Smooth muscle cell of the umbilical artery (primary cell): ENCODE results near the gene STOML2. TPM values are rescaled to one million over a fixed set of nuclear protein-coding genes. Genes with fewer than 3 reads are reported as not detected.

Source experiments
- total RNA-seq: library from RNA; depleted of rRNA; stranded (reverse); fragments of >200 nt; gene quantifications from 2 replicates; pipeline ENCODE4 v1.2.3, GENCODE V29; 2014

Gene STOML2
- 109 and 124 TPM in 2 replicates for total RNA-seq

GRCh38 chr9:35102769-35103659, at the start of gene STOML2:
Gene STOML2 (minus strand): TSS chr9:35103131. CDS start chr9:35103094, 37 bp downstream.

GRCh38 chr9:35115680-35116538, 13.0 kb upstream of the STOML2 start, which contains the start of gene ATOSB:
Gene ATOSB (minus strand): TSS chr9:35115862. CDS start chr9:35108274, 7,588 bp downstream.

GRCh38 chr9:35096035-35096849, 6.7 kb downstream of the STOML2 start, which contains the start of gene PIGO:
Gene PIGO (minus strand): TSS chr9:35096591. CDS start chr9:35095565, 1,026 bp downstream.

GRCh38 chr9:35079426-35080341, 23.2 kb downstream of the STOML2 start, which contains the start of gene FANCG:
Gene FANCG (minus strand): TSS chr9:35079942. CDS start chr9:35079524, 418 bp downstream.

DNA sequence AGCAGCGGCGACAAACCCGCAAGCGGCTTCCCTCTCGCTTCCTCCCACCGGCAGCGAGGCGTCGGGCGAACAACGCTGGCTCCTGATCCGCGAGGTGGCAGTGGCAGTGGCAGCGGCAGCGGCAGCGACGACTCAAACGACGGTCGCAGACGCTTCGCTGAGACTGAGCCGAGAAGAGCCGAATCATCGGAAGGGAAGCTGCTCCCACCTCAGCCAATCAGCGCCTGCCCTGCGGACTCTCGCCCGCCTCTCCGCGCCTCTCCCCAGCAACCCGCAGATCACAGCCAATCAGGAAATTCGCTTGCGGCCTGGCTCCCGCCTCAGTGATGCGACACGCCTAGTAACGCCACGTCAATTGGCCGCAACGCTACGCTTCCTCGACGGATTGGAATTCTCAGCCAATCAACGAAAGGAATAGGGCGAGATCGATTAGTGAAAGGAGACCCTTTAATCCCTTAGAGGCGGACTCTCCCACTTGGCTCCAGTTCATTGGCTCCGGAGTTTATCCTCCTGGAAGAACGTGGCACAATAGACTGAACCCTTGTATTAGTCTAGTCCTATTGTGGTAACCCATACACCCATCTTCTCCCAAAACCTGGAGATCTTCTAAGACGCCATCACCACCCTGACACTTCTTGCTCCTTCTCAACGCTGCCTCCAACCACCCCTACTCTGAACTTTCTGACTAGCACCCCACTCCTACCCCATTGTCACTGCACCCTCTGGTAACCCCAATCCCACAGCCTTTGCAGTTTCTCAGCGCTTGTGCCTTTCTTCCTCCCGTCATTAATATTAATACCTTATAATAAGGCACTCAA, 30.3 kb downstream of the STOML2 start, which contains the start of gene VCP:
VCP (minus strand) TSS at position 165 of the 818 bp plus-strand sequence. CDS start 272 bp downstream, outside the sequence.

Other genes with a start within 250 kb of the STOML2 start
- 0.05 and 0.30 TPM in 2 replicates for gene PHF24, start 144.8 kb downstream of the STOML2 start, total RNA-seq
- gene DNAJB5, start 113.4 kb downstream of the STOML2 start, total RNA-seq, result 13.4 and 15.4 TPM in 2 replicates
- gene VCP, start 30.5 kb downstream of the STOML2 start, total RNA-seq, result 492 and 516 TPM in 2 replicates
- gene FANCG, start 23.2 kb downstream of the STOML2 start, total RNA-seq, result 6.8 and 13.4 TPM in 2 replicates
- gene PIGO, start 6.5 kb downstream of the STOML2 start, total RNA-seq, result 14.0 and 20.2 TPM in 2 replicates
- 37.7 and 55.5 TPM in 2 replicates for gene ATOSB, start 12.7 kb upstream of the STOML2 start, total RNA-seq
- gene UNC13B, start 58.9 kb upstream of the STOML2 start, total RNA-seq, result 43.7 and 64.1 TPM in 2 replicates